Vagina (tissue), 2 donors: ENCODE measurements around the gene LSM3. TPM values are rescaled to one million over a fixed set of nuclear protein-coding genes. Genes with fewer than 3 reads are reported as not detected.

Experiments
- DNase-seq, 2 donors: peaks; one replicate each; pipeline ENCODE4 v3.0.0-alpha.2; 2017; ENCODE audit errors: extremely low spot score in 2 of 2
- H3K27ac ChIP-seq: fragments of 200-600 bp; sonication (generic); one replicate; pipeline ENCODE4 v1.5.1; 2019
- H3K27me3 ChIP-seq: fragments of 200-600 bp; sonication (generic); one replicate; pipeline ENCODE4 v1.5.1; 2019
- H3K36me3 ChIP-seq, 2 donors: fragments of 200-600 bp; sonication (generic); one replicate each; pipeline ENCODE4 v1.5.1; 2017 to 2019
- H3K4me1 ChIP-seq: fragments of 200-600 bp; sonication (generic); one replicate; pipeline ENCODE4 v1.5.1; 2019
- H3K4me3 ChIP-seq, 2 donors: fragments of 200-600 bp; sonication (generic); 1 replicate in 1 of 2; 2 replicates in 1 of 2; pipeline ENCODE4 v1.5.1; 2016 to 2019
- H3K9me3 ChIP-seq: fragments of 200-600 bp; sonication (generic); one replicate; pipeline ENCODE4 v1.5.1; 2019
- CTCF ChIP-seq, 3 experiments: fragments of 450-650 bp in 2 of 3; fragments of 200-600 bp in 1 of 3; sonication (generic) in 1 of 3; IDR thresholded peaks; one replicate each; pipeline ENCODE4 v1.5.1; 2017 to 2019; ENCODE audit warnings: antibody characterized with exemption in 3 of 3, mild to moderate bottlenecking in 2 of 3, moderate library complexity in 2 of 3
- POLR2A ChIP-seq, 2 donors: fragments of 450-650 bp; IDR thresholded peaks; one replicate each; pipeline ENCODE4 v1.6.1; 2017; ENCODE audit warnings: antibody characterized with exemption in 2 of 2, mild to moderate bottlenecking in 2 of 2, moderate library complexity in 2 of 2
- POLR2AphosphoS5 ChIP-seq, 2 donors: sonication (generic); formaldehyde crosslinking; IDR thresholded peaks; one replicate each; pipeline ENCODE4 v1.9.0; 2017; ENCODE audit warnings: antibody characterized with exemption in 2 of 2, mild to moderate bottlenecking in 2 of 2, low read depth in 1 of 2; ENCODE audit not compliant: insufficient read depth in 1 of 2
- intact Hi-C: fragments of 100-400 bp; cut with DNase I; formaldehyde crosslinking; loops from one replicate; pipeline ENCODE4 v1.15.1; 2023
- total RNA-seq: library from RNA; depleted of rRNA; stranded (reverse); fragments of >200 nt; gene quantifications from one replicate; pipeline ENCODE4 v1.2.3, GENCODE V29; 2016

Gene LSM3
- total RNA-seq, 1 donor from 2014 or later = 6.4 TPM

- Histone ChIP-seq H3K4me1 (no peaks in the 10 kb centered on the region), H3K36me3 (peaks cover 4 to 60% of the 10 kb centered on the region in 2 donors), H3K4me3 (no peak overlapping the region), H3K27me3 (no peaks in the 10 kb centered on the region), H3K27ac (no peak overlapping the region), H3K9me3 (peaks cover 1% of the 10 kb centered on the region)
- intact Hi-C loops = no loop called here
- no peak for TF ChIP-seq POLR2AphosphoS5 (IDR thresholded peaks at IDR 0.05; ENCODE audit: insufficient read depth in 1 of 2, low read depth in 1 of 2)
- DNase-seq = peak; percentile 83 to 93
Measured at GRCh38 chr3:14156201-14156600, 22.4 kb upstream of the LSM3 start.

GRCh38 chr3:14156843-14157561, 21.6 kb upstream of the LSM3 start:
- Histone ChIP-seq H3K4me3 (no peak overlapping the region), H3K27me3 (no peaks in the 10 kb centered on the region), H3K9me3 (peaks cover 9% of the 10 kb centered on the region), H3K4me1 (no peaks in the 10 kb centered on the region), H3K36me3 (peaks cover 4 to 60% of the 10 kb centered on the region in 2 donors), H3K27ac (no peak overlapping the region)
- intact Hi-C loops = no loop called here
- DNase-seq = peak; percentile 80 to 82
- TF ChIP-seq CTCF (IDR thresholded peaks at IDR 0.05) = no peak
- no peak for TF ChIP-seq POLR2A (IDR thresholded peaks at IDR 0.05)
- no peak for TF ChIP-seq POLR2AphosphoS5 (IDR thresholded peaks at IDR 0.05; ENCODE audit: insufficient read depth in 1 of 2, low read depth in 1 of 2)

- H3K27ac ChIP-seq = no peak overlapping the region
- H3K9me3 ChIP-seq = peaks cover 9% of the 10 kb centered on the region
- peak; percentile 43 to 74 for DNase-seq
- intact Hi-C loops = no loop called here
- H3K4me3 ChIP-seq = no peak overlapping the region
- TF ChIP-seq POLR2A (IDR thresholded peaks at IDR 0.05) (no peak), POLR2AphosphoS5 (IDR thresholded peaks at IDR 0.05; ENCODE audit: insufficient read depth in 1 of 2, low read depth in 1 of 2) (no peak), CTCF (IDR thresholded peaks at IDR 0.05) (no peak)
- peaks cover 4 to 68% of the 10 kb centered on the region in 2 donors for H3K36me3 ChIP-seq
- H3K4me1 ChIP-seq = no peaks in the 10 kb centered on the region
- H3K27me3 ChIP-seq = no peaks in the 10 kb centered on the region
Measured at GRCh38 chr3:14157951-14158350, 20.7 kb upstream of the LSM3 start.

GRCh38 chr3:14158370-14158769, 20.2 kb upstream of the LSM3 start:
- Histone ChIP-seq H3K27me3 (no peaks in the 10 kb centered on the region), H3K36me3 (peaks cover 4 to 73% of the 10 kb centered on the region in 2 donors), H3K4me3 (no peak overlapping the region), H3K4me1 (no peaks in the 10 kb centered on the region), H3K27ac (no peak overlapping the region), H3K9me3 (peaks cover 9% of the 10 kb centered on the region)
- intact Hi-C loops = no loop called here
- DNase-seq = peak; percentile 61 to 82
- TF ChIP-seq POLR2A (IDR thresholded peaks at IDR 0.05) (no peak), CTCF (IDR thresholded peaks at IDR 0.05) (no peak), POLR2AphosphoS5 (IDR thresholded peaks at IDR 0.05; ENCODE audit: insufficient read depth in 1 of 2, low read depth in 1 of 2) (no peak)

GRCh38 chr3:14159426-14159825, 19.2 kb upstream of the LSM3 start:
- H3K27ac ChIP-seq = no peak overlapping the region
- H3K9me3 ChIP-seq = peaks cover 9% of the 10 kb centered on the region
- H3K4me1 ChIP-seq = no peaks in the 10 kb centered on the region
- intact Hi-C loops = no loop called here
- no peaks in the 10 kb centered on the region for H3K27me3 ChIP-seq
- DNase-seq = peak in 1 of 2 donors; percentile 55
- no peak for TF ChIP-seq CTCF (IDR thresholded peaks at IDR 0.05)
- no peak for TF ChIP-seq POLR2A (IDR thresholded peaks at IDR 0.05)
- no peak for TF ChIP-seq POLR2AphosphoS5 (IDR thresholded peaks at IDR 0.05; ENCODE audit: insufficient read depth in 1 of 2, low read depth in 1 of 2)
- peaks cover 4 to 83% of the 10 kb centered on the region in 2 donors for H3K36me3 ChIP-seq
- H3K4me3 ChIP-seq = no peak overlapping the region
